GM12865 (cell line): ENCODE results near the gene OGFR.

ENCODE experiments used
- DNase-seq: peaks from one replicate; pipeline ENCODE4 v3.0.0; 2010; ENCODE audit warnings: low read depth
- H3K4me3 ChIP-seq: 2 replicates; pipeline ENCODE4 v1.5.1; 2011; ENCODE audit warnings: mild to moderate bottlenecking, low read depth, low read length, control low read depth
- CTCF ChIP-seq: IDR thresholded peaks from 2 replicates; pipeline ENCODE4 v1.5.1; 2011; ENCODE audit warnings: low read length, control low read depth, low read depth, inconsistent platforms; ENCODE audit not compliant: insufficient read depth; ENCODE audit errors: missing control alignments

OGFR gene

GRCh38 chr20:62799873-62800272 is 4.8 kb upstream of the OGFR start:
- DNase-seq, result no peak
- TF ChIP-seq CTCF, result no peak
- H3K4me3 ChIP-seq, result no peak overlapping the region

GRCh38 chr20:62800314-62801259 is 4.0 kb upstream of the OGFR start:
- no peak for DNase-seq
- no peak for TF ChIP-seq CTCF
- no peak overlapping the region for H3K4me3 ChIP-seq

- H3K4me3 ChIP-seq, result no peak overlapping the region
- DNase-seq, result no peak
These were observed 3.2 kb upstream of the OGFR start for GRCh38 chr20:62801284-62802010.

GRCh38 chr20:62802026-62802712 is 2.5 kb upstream of the OGFR start:
- DNase-seq, result no peak
- H3K4me3 ChIP-seq, result no peak overlapping the region

More at GRCh38 chr20:62801284-62802010, 3.2 kb upstream of the OGFR start:
- TF ChIP-seq CTCF, result no peak

GRCh38 chr20:62804021-62804626 is 511 bp upstream of the OGFR start:
- TF ChIP-seq CTCF, result peak; percentile 7
- peak overlapping the region; percentile 55 for H3K4me3 ChIP-seq
- DNase-seq, result peak; percentile 38

More at GRCh38 chr20:62802026-62802712, 2.5 kb upstream of the OGFR start:
- TF ChIP-seq CTCF, result no peak

- TF ChIP-seq CTCF, result no peak
- H3K4me3 ChIP-seq, result peak overlapping the region; percentile 88
- DNase-seq, result no peak
These were observed 598 bp downstream of the OGFR start for GRCh38 chr20:62805155-62805710.
